Sigmoid colon (tissue), 4 donors: ENCODE results near the gene DPYSL5.

Experiments
- CTCF ChIP-seq, 4 experiments: fragments of 450-650 bp in 3 of 4; fragments of 200-600 bp in 1 of 4; IDR thresholded peaks; one replicate each; pipeline ENCODE4 v1.5.1; 2016 to 2019; ENCODE audit warnings: antibody characterized with exemption in 4 of 4, mild to moderate bottlenecking in 3 of 4, moderate library complexity in 2 of 4
- EP300 ChIP-seq, 4 donors: sonication (generic); formaldehyde crosslinking; IDR thresholded peaks; one replicate each; pipeline ENCODE4 v1.6.1; 2017; ENCODE audit warnings: antibody characterized with exemption in 4 of 4
- POLR2A ChIP-seq, 2 donors: fragments of 450-650 bp; IDR thresholded peaks; one replicate each; pipeline ENCODE4 v1.6.1; 2016; ENCODE audit warnings: antibody characterized with exemption in 2 of 2, mild to moderate bottlenecking in 2 of 2, moderate library complexity in 2 of 2
- POLR2AphosphoS5 ChIP-seq, 4 donors: sonication (generic); formaldehyde crosslinking; IDR thresholded peaks; one replicate each; pipeline ENCODE4 v1.6.1; 2017; ENCODE audit warnings: antibody characterized with exemption in 4 of 4

- peak in 3 of 4 experiments; percentile 38 to 54 (median 50) for TF ChIP-seq CTCF (IDR thresholded peaks at IDR 0.05)
- no peak for TF ChIP-seq POLR2A (IDR thresholded peaks at IDR 0.05)
- no peak for TF ChIP-seq EP300 (IDR thresholded peaks at IDR 0.05)
- TF ChIP-seq POLR2AphosphoS5 (IDR thresholded peaks at IDR 0.05) = peak in 1 of 4 donors; percentile 46
Observed at GRCh38 chr2:26982102-26982742, 134.3 kb downstream of the DPYSL5 start.
